Parathyroid adenoma (tissue), 2 donors: Measurements from ENCODE around the gene TMEM132D.

Source experiments
- H2AFZ ChIP-seq: fragments of 300-600 bp; sonication (generic); one replicate; pipeline ENCODE4 v1.7.0; 2017; ENCODE audit warnings: antibody characterized with exemption, mild to moderate bottlenecking
- H3K27ac ChIP-seq: fragments of 300-600 bp; sonication (generic); one replicate; pipeline ENCODE4 v1.7.0; 2017
- H3K27me3 ChIP-seq: fragments of 300-600 bp; sonication (generic); one replicate; pipeline ENCODE4 v1.7.0; 2017; ENCODE audit warnings: low read length; ENCODE audit not compliant: control insufficient read depth, insufficient read depth
- H3K36me3 ChIP-seq: fragments of 300-600 bp; sonication (generic); one replicate; pipeline ENCODE4 v1.7.0; 2017; ENCODE audit warnings: low read length; ENCODE audit not compliant: control insufficient read depth, insufficient read depth
- H3K4me1 ChIP-seq: fragments of 300-600 bp; sonication (generic); one replicate; pipeline ENCODE4 v1.7.0; 2017; ENCODE audit warnings: control low read depth
- H3K4me2 ChIP-seq: fragments of 300-600 bp; sonication (generic); one replicate; pipeline ENCODE4 v1.7.0; 2017; ENCODE audit warnings: low read length
- H3K4me3 ChIP-seq: fragments of 300-600 bp; sonication (generic); one replicate; pipeline ENCODE4 v1.7.0; 2017; ENCODE audit warnings: low read depth, low read length
- H3K79me2 ChIP-seq: fragments of 300-600 bp; sonication (generic); one replicate; pipeline ENCODE4 v1.7.0; 2017; ENCODE audit warnings: control low read depth
- H3K9ac ChIP-seq: fragments of 300-600 bp; sonication (generic); one replicate; pipeline ENCODE4 v1.7.0; 2017; ENCODE audit warnings: mild to moderate bottlenecking
- H3K9me3 ChIP-seq: fragments of 300-600 bp; sonication (generic); one replicate; pipeline ENCODE4 v1.7.0; 2017; ENCODE audit warnings: low read length; ENCODE audit not compliant: control insufficient read depth
- TF ChIP-seq, protein P1 (sequence below): fragments of 300-600 bp; sonication (generic); IDR thresholded peaks from one replicate; pipeline ENCODE4 v1.7.0; 2017; ENCODE audit warnings: antibody characterized with exemption, mild to moderate bottlenecking
- donor health status: primary hyperparathyroidism.

TMEM132D gene

DNA sequence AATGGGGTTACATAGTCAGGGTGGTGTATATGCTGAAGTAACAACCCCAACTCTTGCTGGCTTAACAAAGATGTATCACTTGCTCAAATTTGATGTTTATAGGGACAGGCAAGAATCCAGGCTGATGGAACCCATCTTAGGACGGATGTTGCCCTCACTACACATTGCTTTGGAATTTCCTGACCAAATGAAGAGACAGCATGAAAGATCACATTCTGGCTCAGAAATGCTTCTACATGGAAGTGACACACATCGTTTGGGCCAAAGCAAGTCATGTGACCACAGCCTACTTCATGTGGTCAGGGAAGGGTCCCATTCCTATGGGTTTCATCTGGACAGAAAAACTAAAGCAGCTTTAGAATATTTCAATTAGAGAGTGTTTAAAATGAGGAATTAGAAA is 345.8 kb downstream of the TMEM132D start:
- no peaks in the 10 kb centered on the region for H3K79me2 ChIP-seq

DNA sequence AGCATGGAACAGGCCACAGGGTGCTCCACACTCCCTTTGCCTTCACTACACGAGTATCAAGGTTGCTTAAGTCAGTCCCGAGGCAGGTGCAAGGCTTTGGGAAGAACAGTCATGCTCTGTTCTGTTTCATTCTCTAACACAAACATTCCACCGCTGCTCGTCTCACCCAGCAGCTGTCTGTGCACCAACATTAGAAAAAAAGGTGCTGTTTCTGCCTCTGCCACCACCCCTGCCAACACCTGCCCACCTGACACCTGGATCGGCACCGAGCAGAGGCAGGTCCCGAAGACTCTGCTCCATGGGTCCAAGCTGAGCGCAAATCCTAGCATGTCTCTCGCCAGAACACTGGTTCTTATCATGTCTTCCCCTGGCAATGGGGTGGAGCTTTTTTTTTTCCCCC is 347.7 kb downstream of the TMEM132D start:
- no peak overlapping the region for H2AFZ ChIP-seq
- no peaks in the 10 kb centered on the region for H3K79me2 ChIP-seq
- H3K9me3 ChIP-seq = no peaks in the 10 kb centered on the region
- H3K4me1 ChIP-seq = no peaks in the 10 kb centered on the region
- H3K27me3 ChIP-seq = no peaks in the 10 kb centered on the region
- H3K4me2 ChIP-seq = no peak overlapping the region
- H3K27ac ChIP-seq = no peak overlapping the region
- no peak overlapping the region for H3K4me3 ChIP-seq
- TF ChIP-seq, protein P1, sequence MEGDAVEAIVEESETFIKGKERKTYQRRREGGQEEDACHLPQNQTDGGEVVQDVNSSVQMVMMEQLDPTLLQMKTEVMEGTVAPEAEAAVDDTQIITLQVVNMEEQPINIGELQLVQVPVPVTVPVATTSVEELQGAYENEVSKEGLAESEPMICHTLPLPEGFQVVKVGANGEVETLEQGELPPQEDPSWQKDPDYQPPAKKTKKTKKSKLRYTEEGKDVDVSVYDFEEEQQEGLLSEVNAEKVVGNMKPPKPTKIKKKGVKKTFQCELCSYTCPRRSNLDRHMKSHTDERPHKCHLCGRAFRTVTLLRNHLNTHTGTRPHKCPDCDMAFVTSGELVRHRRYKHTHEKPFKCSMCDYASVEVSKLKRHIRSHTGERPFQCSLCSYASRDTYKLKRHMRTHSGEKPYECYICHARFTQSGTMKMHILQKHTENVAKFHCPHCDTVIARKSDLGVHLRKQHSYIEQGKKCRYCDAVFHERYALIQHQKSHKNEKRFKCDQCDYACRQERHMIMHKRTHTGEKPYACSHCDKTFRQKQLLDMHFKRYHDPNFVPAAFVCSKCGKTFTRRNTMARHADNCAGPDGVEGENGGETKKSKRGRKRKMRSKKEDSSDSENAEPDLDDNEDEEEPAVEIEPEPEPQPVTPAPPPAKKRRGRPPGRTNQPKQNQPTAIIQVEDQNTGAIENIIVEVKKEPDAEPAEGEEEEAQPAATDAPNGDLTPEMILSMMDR = no peak
- H3K9ac ChIP-seq = no peak overlapping the region
- no peaks in the 10 kb centered on the region for H3K36me3 ChIP-seq

More for the DNA sequence above, 345.8 kb downstream of the TMEM132D start:
- Histone ChIP-seq H3K27ac (no peak overlapping the region), H2AFZ (no peak overlapping the region), H3K4me2 (no peak overlapping the region), H3K9me3 (no peaks in the 10 kb centered on the region), H3K4me3 (no peak overlapping the region), H3K27me3 (no peaks in the 10 kb centered on the region), H3K36me3 (no peaks in the 10 kb centered on the region), H3K4me1 (no peaks in the 10 kb centered on the region), H3K9ac (no peak overlapping the region)
- TF ChIP-seq, protein P1 = no peak

DNA sequence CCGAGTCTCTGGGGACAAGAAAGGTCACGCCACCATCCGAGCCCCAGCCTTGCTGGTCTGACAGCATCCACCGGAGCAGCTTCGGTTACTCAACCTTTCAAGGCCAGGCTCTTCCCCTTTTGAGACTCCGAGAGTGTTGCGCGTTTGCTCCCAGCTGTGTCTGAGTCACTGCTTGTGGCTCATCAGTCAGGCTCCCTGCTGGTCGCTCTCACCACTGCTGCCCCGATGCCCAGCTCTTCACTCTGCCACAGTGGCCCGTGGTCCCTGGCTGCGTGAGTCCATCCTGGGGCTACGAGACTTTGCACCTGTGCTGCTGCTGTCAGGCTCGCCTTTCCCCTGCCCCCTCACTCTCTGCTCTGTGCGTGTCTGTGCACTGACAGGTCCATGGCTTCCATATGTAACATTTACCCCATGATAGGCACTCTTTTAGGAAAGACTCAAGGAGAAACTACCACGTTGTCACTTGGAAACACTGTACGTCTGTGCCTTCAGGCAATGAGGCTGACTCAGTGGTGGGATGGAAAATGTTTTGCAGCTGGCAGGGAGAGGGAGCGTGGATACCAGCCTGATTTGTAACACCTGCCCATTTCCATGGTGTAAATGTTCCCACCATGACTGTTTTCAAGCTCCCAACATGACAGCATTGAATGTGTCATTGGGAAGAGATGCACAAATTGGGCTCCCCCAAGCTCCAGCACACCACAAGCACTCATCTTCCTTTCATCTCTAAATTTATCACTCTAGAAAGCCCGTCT is 350.7 kb downstream of the TMEM132D start:
- Histone ChIP-seq H3K9ac (no peak overlapping the region), H3K27me3 (no peaks in the 10 kb centered on the region), H3K4me1 (no peaks in the 10 kb centered on the region), H3K36me3 (no peaks in the 10 kb centered on the region), H3K9me3 (no peaks in the 10 kb centered on the region), H3K79me2 (no peaks in the 10 kb centered on the region), H3K4me3 (no peak overlapping the region), H3K27ac (no peak overlapping the region), H3K4me2 (no peak overlapping the region), H2AFZ (no peak overlapping the region)
- TF ChIP-seq, protein P1 = no peak

DNA sequence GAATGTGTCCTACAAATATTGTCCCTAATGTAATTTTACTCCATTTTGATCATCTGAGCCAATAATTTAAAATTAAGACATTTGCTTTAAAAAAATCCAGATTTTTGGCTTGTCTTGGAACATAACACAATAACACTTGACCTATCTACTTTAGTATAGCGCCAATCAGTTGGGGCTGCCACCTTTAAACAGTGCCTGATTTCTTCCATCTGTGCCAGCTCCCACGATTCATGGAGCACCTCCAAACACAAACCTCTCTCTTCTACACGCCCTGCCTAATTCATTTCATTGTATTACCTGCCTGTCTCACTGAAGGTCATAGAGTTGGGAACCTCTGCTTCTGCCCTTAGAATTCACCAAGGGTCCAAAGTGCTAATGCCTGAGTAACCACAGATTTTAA is 352.4 kb downstream of the TMEM132D start:
- H3K9me3 ChIP-seq = no peaks in the 10 kb centered on the region
- no peak overlapping the region for H3K9ac ChIP-seq
- H3K27ac ChIP-seq = no peak overlapping the region
- TF ChIP-seq, protein P1 = no peak
- H3K4me1 ChIP-seq = no peaks in the 10 kb centered on the region
- no peak overlapping the region for H3K4me2 ChIP-seq
- no peaks in the 10 kb centered on the region for H3K36me3 ChIP-seq
- H3K4me3 ChIP-seq = no peak overlapping the region
- no peak overlapping the region for H2AFZ ChIP-seq
- no peaks in the 10 kb centered on the region for H3K27me3 ChIP-seq
- H3K79me2 ChIP-seq = no peaks in the 10 kb centered on the region

DNA sequence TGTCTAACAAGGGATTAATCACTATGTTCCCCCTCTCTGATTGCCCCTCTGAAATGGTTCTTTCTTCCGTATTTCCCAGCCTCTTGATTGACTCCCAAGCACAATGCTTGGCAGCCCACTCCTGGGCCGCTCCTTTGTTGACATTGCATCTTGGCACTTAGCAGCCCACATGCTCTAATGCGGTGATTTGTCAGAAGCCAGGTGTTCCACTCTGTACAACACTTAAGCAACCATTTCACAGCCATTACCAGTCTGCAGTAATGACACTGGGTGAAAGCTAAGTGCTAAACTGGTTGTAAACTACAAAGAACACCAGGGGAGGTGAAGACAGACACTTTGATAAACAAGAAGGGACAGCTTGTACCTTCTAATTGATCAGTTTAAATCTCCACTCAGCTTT is 353.5 kb downstream of the TMEM132D start:
- no peak overlapping the region for H2AFZ ChIP-seq
- TF ChIP-seq, protein P1 = no peak
- H3K27ac ChIP-seq = no peak overlapping the region
- no peaks in the 10 kb centered on the region for H3K9me3 ChIP-seq
- H3K9ac ChIP-seq = no peak overlapping the region
- no peaks in the 10 kb centered on the region for H3K4me1 ChIP-seq
- no peaks in the 10 kb centered on the region for H3K79me2 ChIP-seq
- H3K36me3 ChIP-seq = no peaks in the 10 kb centered on the region
- H3K4me2 ChIP-seq = no peak overlapping the region
- no peaks in the 10 kb centered on the region for H3K27me3 ChIP-seq
- H3K4me3 ChIP-seq = no peak overlapping the region
